Body of pancreas (tissue), 4 donors: ENCODE data around the gene ADGRF1.

ENCODE experiments used
- CTCF ChIP-seq, 7 experiments: fragments of 450-650 bp in 4 of 7; fragments of 200-600 bp in 3 of 7; sonication (generic) in 3 of 7; IDR thresholded peaks; one replicate each; pipeline ENCODE4 v1.5.1; 2016 to 2019; ENCODE audit warnings: antibody characterized with exemption in 7 of 7
- POLR2A ChIP-seq, 3 donors: fragments of 450-650 bp; IDR thresholded peaks; one replicate each; pipeline ENCODE4 v1.6.1; 2016; ENCODE audit warnings: antibody characterized with exemption in 3 of 3, mild to moderate bottlenecking in 2 of 3

- TF ChIP-seq CTCF (IDR thresholded peaks at IDR 0.05) (peak; percentile 34 to 91 (median 85)), POLR2A (IDR thresholded peaks at IDR 0.05) (no peak)
Measured at GRCh38 chr6:47047479-47048407, 5.6 kb upstream of the ADGRF1 start.
